ENCODE measurements around the gene TAOK3. TPM values are rescaled to one million over a fixed set of nuclear protein-coding genes. Genes with fewer than 3 reads are reported as not detected.

The TAOK3 gene
- polyA plus RNA-seq, 4 donors: 24.1 to 38.1 (median 35.6) TPM

DNA sequence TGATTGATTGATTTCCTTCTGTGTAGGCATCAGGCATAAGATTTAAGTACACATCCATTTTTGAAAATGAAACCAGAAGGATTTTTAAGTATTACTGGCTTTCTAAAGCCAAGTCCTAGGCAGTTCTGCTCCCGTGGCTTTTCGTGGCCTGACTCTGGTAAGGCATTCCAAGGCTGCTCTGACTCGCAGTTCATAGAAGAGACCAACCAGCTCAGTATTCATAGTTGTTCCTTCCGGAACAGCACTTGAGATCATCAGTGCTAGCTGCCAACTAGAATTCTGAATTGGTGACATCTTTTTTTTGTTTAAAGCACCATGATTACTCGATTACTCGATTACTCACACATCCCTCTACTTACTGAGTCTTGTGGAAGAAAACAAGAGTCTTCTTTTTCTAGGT is 29.5 kb upstream of the TAOK3 start:
- H3K36me3 ChIP-seq (ENCODE audit: control insufficient read depth in 3 of 3, insufficient read depth in 2 of 3, low read depth in 1 of 3, low read length in 3 of 3): peaks cover 2 to 34% (median 29%) of the 10 kb centered on the region in 3 donors
- H3K9me3 ChIP-seq (ENCODE audit: control insufficient read depth in 2 of 2, insufficient read depth in 1 of 2, low read depth in 1 of 2, low read length in 1 of 2): no peaks in the 10 kb centered on the region
- H3K27me3 ChIP-seq (ENCODE audit: control insufficient read depth in 3 of 3, insufficient read depth in 3 of 3, low read length in 3 of 3): no peaks in the 10 kb centered on the region
- 77 to 91% (median 88%) methylated on average over 6 of the region's 6 CpGs for WGBS, 3 donors
- no peak overlapping the region for H3K27ac ChIP-seq (ENCODE audit: low read depth in 1 of 3, low read length in 2 of 3)
- no peak overlapping the region for H3K4me3 ChIP-seq (ENCODE audit: low read depth in 1 of 3, low read length in 3 of 3)
- DNase-seq: no peak
- FAIRE-seq: no peak
- H3K4me1 ChIP-seq (ENCODE audit: control insufficient read depth in 3 of 3, insufficient read depth in 2 of 3, low read depth in 1 of 3, low read length in 2 of 3): no peaks in the 10 kb centered on the region

GRCh38 chr12:118398940-118399339 is 26.2 kb upstream of the TAOK3 start:
- Histone ChIP-seq H3K36me3 (ENCODE audit: control insufficient read depth in 3 of 3, insufficient read depth in 2 of 3, low read depth in 1 of 3, low read length in 3 of 3) (peaks cover 4 to 31% (median 27%) of the 10 kb centered on the region in 3 donors), H3K4me1 (ENCODE audit: control insufficient read depth in 3 of 3, insufficient read depth in 2 of 3, low read depth in 1 of 3, low read length in 2 of 3) (no peaks in the 10 kb centered on the region), H3K9me3 (ENCODE audit: control insufficient read depth in 2 of 2, insufficient read depth in 1 of 2, low read depth in 1 of 2, low read length in 1 of 2) (no peaks in the 10 kb centered on the region), H3K27me3 (ENCODE audit: control insufficient read depth in 3 of 3, insufficient read depth in 3 of 3, low read length in 3 of 3) (no peaks in the 10 kb centered on the region), H3K27ac (ENCODE audit: low read depth in 1 of 3, low read length in 2 of 3) (no peak overlapping the region), H3K4me3 (ENCODE audit: low read depth in 1 of 3, low read length in 3 of 3) (no peak overlapping the region)
- FAIRE-seq (no peak), DNase-seq (no peak)
- 90 to 99% (median 96%) methylated on average over 5 of the region's 5 CpGs for WGBS, 3 donors

DNA sequence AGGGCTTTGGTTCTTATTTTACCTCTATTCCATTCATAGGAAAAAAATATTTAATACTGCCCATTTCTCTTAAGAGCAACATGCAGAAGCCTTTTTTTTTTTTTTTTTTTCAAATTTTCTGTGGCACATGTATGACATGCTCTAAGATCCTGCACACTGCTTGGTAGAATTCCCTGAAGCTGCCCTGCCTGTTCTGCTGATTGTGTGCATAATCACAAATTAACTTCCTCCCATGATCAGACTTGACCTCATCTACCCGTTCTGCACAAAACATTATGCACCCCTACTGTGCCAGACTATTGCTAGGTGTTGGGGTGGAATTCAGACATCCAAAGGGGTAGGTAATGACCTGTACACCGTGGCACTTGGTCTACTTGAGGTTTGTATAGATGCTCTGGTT is 25.8 kb upstream of the TAOK3 start:
- H3K27ac ChIP-seq (ENCODE audit: low read depth in 1 of 3, low read length in 2 of 3): no peak overlapping the region
- H3K4me1 ChIP-seq (ENCODE audit: control insufficient read depth in 3 of 3, insufficient read depth in 2 of 3, low read depth in 1 of 3, low read length in 2 of 3): no peaks in the 10 kb centered on the region
- DNase-seq (no peak), FAIRE-seq (no peak)
- no peaks in the 10 kb centered on the region for H3K9me3 ChIP-seq (ENCODE audit: control insufficient read depth in 2 of 2, insufficient read depth in 1 of 2, low read depth in 1 of 2, low read length in 1 of 2)
- H3K4me3 ChIP-seq (ENCODE audit: low read depth in 1 of 3, low read length in 3 of 3): no peak overlapping the region
- 84 to 90% (median 85%) methylated on average over 2 of the region's 2 CpGs for WGBS, 3 donors
- peaks cover 6 to 32% (median 26%) of the 10 kb centered on the region in 3 donors for H3K36me3 ChIP-seq (ENCODE audit: control insufficient read depth in 3 of 3, insufficient read depth in 2 of 3, low read depth in 1 of 3, low read length in 3 of 3)
- no peaks in the 10 kb centered on the region for H3K27me3 ChIP-seq (ENCODE audit: control insufficient read depth in 3 of 3, insufficient read depth in 3 of 3, low read length in 3 of 3)

GRCh38 chr12:118397708-118398440 is 25.2 kb upstream of the TAOK3 start:
- no peaks in the 10 kb centered on the region for H3K27me3 ChIP-seq (ENCODE audit: control insufficient read depth in 3 of 3, insufficient read depth in 3 of 3, low read length in 3 of 3)
- no peak overlapping the region for H3K27ac ChIP-seq (ENCODE audit: low read depth in 1 of 3, low read length in 2 of 3)
- no peak overlapping the region for H3K4me3 ChIP-seq (ENCODE audit: low read depth in 1 of 3, low read length in 3 of 3)
- no peaks in the 10 kb centered on the region for H3K4me1 ChIP-seq (ENCODE audit: control insufficient read depth in 3 of 3, insufficient read depth in 2 of 3, low read depth in 1 of 3, low read length in 2 of 3)
- H3K36me3 ChIP-seq (ENCODE audit: control insufficient read depth in 3 of 3, insufficient read depth in 2 of 3, low read depth in 1 of 3, low read length in 3 of 3): peaks cover 6 to 30% (median 27%) of the 10 kb centered on the region in 3 donors
- DNase-seq: no peak
- FAIRE-seq: no peak
- H3K9me3 ChIP-seq (ENCODE audit: control insufficient read depth in 2 of 2, insufficient read depth in 1 of 2, low read depth in 1 of 2, low read length in 1 of 2): no peaks in the 10 kb centered on the region
- WGBS, 3 donors: 88 to 95% (median 95%) methylated on average over 10 of the region's 10 CpGs

- no peaks in the 10 kb centered on the region for H3K4me1 ChIP-seq (ENCODE audit: control insufficient read depth in 3 of 3, insufficient read depth in 2 of 3, low read depth in 1 of 3, low read length in 2 of 3)
- no peaks in the 10 kb centered on the region for H3K9me3 ChIP-seq (ENCODE audit: control insufficient read depth in 2 of 2, insufficient read depth in 1 of 2, low read depth in 1 of 2, low read length in 1 of 2)
- FAIRE-seq (no peak), DNase-seq (no peak)
- H3K27me3 ChIP-seq (ENCODE audit: control insufficient read depth in 3 of 3, insufficient read depth in 3 of 3, low read length in 3 of 3): no peaks in the 10 kb centered on the region
- no peak overlapping the region for H3K4me3 ChIP-seq (ENCODE audit: low read depth in 1 of 3, low read length in 3 of 3)
- WGBS, 3 donors: 92 to 100% (median 100%) methylated on average over 1 of the region's 1 CpG
- no peak overlapping the region for H3K27ac ChIP-seq (ENCODE audit: low read depth in 1 of 3, low read length in 2 of 3)
- H3K36me3 ChIP-seq (ENCODE audit: control insufficient read depth in 3 of 3, insufficient read depth in 2 of 3, low read depth in 1 of 3, low read length in 3 of 3): peaks cover 23 to 46% (median 30%) of the 10 kb centered on the region in 3 donors
These were observed 19.1 kb upstream of the TAOK3 start for GRCh38 chr12:118391836-118392235.

- no peaks in the 10 kb centered on the region for H3K4me1 ChIP-seq (ENCODE audit: control insufficient read depth in 3 of 3, insufficient read depth in 2 of 3, low read depth in 1 of 3, low read length in 2 of 3)
- H3K27ac ChIP-seq (ENCODE audit: low read depth in 1 of 3, low read length in 2 of 3): no peak overlapping the region
- H3K9me3 ChIP-seq (ENCODE audit: control insufficient read depth in 2 of 2, insufficient read depth in 1 of 2, low read depth in 1 of 2, low read length in 1 of 2): no peaks in the 10 kb centered on the region
- FAIRE-seq (no peak), DNase-seq (no peak)
- H3K36me3 ChIP-seq (ENCODE audit: control insufficient read depth in 3 of 3, insufficient read depth in 2 of 3, low read depth in 1 of 3, low read length in 3 of 3): peaks cover 23 to 47% (median 30%) of the 10 kb centered on the region in 3 donors
- H3K27me3 ChIP-seq (ENCODE audit: control insufficient read depth in 3 of 3, insufficient read depth in 3 of 3, low read length in 3 of 3): no peaks in the 10 kb centered on the region
- 80 to 96% (median 94%) methylated on average over 2 of the region's 2 CpGs for WGBS, 3 donors
- no peak overlapping the region for H3K4me3 ChIP-seq (ENCODE audit: low read depth in 1 of 3, low read length in 3 of 3)
These were observed 18.7 kb upstream of the TAOK3 start for GRCh38 chr12:118391424-118391823.

DNA sequence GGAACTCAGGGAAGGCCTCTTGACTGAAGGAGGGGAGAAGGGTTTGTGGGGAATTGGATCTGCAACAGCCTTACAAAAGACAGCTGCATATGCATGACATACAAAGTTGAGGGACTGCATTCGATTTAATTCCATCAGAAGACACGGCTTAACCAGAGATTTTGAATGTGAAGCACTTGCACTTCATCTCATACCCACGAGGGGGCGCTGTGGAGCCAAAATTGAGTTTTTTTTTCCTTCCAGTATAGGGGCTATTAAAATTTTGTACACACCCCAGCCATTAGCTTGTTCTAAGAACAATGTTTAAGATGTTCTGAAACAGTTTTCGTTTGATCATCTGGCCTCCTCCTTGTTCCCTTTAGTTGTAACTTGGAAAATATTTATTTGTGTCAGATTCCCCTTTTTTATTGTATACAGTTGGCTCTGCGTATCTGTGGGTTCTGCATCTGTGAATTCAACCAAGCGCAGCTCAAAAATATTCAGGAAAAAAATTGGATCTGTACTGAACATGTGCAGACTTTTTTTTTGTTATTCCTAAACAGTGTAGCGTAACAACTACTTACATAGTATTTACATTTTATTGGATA is 5.3 kb upstream of the TAOK3 start:
- no peak for FAIRE-seq

GRCh38 chr12:118377021-118377883 is 4.5 kb upstream of the TAOK3 start:
- H3K27ac ChIP-seq (ENCODE audit: low read depth in 1 of 3, low read length in 2 of 3): peak overlapping the region in 2 of 3 donors; percentile 25 to 76
- no peaks in the 10 kb centered on the region for H3K27me3 ChIP-seq (ENCODE audit: control insufficient read depth in 3 of 3, insufficient read depth in 3 of 3, low read length in 3 of 3)
- peaks cover 0 to 16% (median 4%) of the 10 kb centered on the region in 3 donors for H3K4me1 ChIP-seq (ENCODE audit: control insufficient read depth in 3 of 3, insufficient read depth in 2 of 3, low read depth in 1 of 3, low read length in 2 of 3)
- 2 to 3% (median 2%) methylated on average over 22 of the region's 22 CpGs for WGBS, 3 donors
- peak overlapping the region; percentile 77 to 99 (median 93) for H3K4me3 ChIP-seq (ENCODE audit: low read depth in 1 of 3, low read length in 3 of 3)
- peaks cover 0 to 19% (median 5%) of the 10 kb centered on the region in 3 donors for H3K36me3 ChIP-seq (ENCODE audit: control insufficient read depth in 3 of 3, insufficient read depth in 2 of 3, low read depth in 1 of 3, low read length in 3 of 3)
- H3K9me3 ChIP-seq (ENCODE audit: control insufficient read depth in 2 of 2, insufficient read depth in 1 of 2, low read depth in 1 of 2, low read length in 1 of 2): no peaks in the 10 kb centered on the region
- peak in 1 of 2 donors; percentile 29 for DNase-seq
- FAIRE-seq: no peak

More for the DNA sequence above, 5.3 kb upstream of the TAOK3 start:
- H3K36me3 ChIP-seq (ENCODE audit: control insufficient read depth in 3 of 3, insufficient read depth in 2 of 3, low read depth in 1 of 3, low read length in 3 of 3): peaks cover 0 to 21% (median 5%) of the 10 kb centered on the region in 3 donors
- H3K27ac ChIP-seq (ENCODE audit: low read depth in 1 of 3, low read length in 2 of 3): peak overlapping the region in 2 of 3 donors; percentile 20 to 76
- DNase-seq: peak; percentile 62 to 75
- peak overlapping the region; percentile 22 to 99 (median 77) for H3K4me3 ChIP-seq (ENCODE audit: low read depth in 1 of 3, low read length in 3 of 3)
- H3K4me1 ChIP-seq (ENCODE audit: control insufficient read depth in 3 of 3, insufficient read depth in 2 of 3, low read depth in 1 of 3, low read length in 2 of 3): peaks cover 0 to 16% (median 4%) of the 10 kb centered on the region in 3 donors
- H3K9me3 ChIP-seq (ENCODE audit: control insufficient read depth in 2 of 2, insufficient read depth in 1 of 2, low read depth in 1 of 2, low read length in 1 of 2): no peaks in the 10 kb centered on the region
- no peaks in the 10 kb centered on the region for H3K27me3 ChIP-seq (ENCODE audit: control insufficient read depth in 3 of 3, insufficient read depth in 3 of 3, low read length in 3 of 3)
- WGBS, 3 donors: 34 to 36% (median 34%) methylated on average over 8 of the region's 8 CpGs
